CD4-positive, alpha-beta T cell treated with Interleukin-17A for 4 hours (primary cell): Measurements from ENCODE around the gene GON4L.
"Not testable (repeated sequence)": the region's sequence is repeated elsewhere in the genome, so short reads cannot be mapped to it uniquely, and the experiment has no call there.

Experiments used
- DNase-seq: peaks from one replicate; pipeline ENCODE4 v3.0.0-alpha.2; 2020; ENCODE audit warnings: mixed read lengths

GON4L gene

DNA sequence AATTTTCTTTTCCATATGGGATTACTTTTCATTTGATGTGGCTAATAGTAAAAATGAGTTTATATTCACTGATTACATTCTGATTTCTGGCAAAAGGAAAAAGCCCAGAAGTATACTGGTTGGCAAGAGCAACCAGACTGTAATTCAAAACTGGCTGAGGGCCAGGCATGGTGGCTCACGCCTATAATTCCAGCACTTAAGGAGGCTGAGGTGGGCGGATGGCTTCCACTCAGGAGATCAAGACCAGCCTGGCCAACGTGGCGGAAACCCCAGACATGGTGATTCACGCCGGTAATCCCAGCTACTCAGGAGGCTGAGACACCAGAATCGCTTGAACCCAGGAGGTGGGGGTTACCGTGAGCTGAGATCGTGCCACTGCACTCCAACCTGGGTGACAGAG is 16.8 kb upstream of the GON4L start:
- DNase-seq, result no peak

DNA sequence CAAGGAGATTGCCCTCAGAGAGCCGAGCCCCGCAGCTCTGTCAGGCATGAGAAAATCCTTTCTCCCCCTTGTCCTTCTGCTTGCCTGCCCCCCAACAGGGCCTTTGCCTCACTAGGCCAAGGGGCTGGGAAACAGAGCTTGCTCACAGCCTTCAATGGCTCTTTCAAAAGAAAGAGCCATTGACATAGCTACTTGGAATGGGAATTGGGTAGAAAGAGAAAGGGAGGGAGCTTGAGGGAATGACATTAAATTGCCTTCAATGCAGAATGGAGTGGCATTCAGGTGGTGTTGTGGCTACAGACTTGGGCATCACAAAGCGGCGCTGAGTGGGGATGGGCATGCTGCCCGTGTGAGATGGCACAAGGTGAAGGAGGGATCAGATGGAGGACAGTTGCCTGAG is 15.5 kb upstream of the GON4L start:
- DNase-seq, result no peak

DNA sequence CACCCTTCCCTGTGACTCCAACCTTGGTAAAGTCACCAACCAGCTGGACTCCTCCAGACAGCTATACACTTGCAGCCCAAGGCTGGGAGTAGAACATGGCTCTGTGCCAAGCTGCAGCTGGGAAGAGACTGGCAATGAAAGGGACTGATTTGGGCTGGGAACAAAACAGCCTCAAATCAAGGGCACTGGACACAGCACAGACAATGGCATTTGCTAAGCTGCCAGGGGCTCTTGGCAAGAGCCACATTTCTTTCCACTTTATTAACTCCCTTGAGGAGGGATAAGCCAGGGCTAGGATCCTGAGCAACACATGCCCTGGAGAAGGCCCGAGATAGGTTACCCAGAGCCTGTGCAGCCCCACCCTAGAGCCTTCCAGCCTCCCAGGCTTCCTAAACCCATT is 14.4 kb upstream of the GON4L start:
- DNase-seq, result no peak

DNA sequence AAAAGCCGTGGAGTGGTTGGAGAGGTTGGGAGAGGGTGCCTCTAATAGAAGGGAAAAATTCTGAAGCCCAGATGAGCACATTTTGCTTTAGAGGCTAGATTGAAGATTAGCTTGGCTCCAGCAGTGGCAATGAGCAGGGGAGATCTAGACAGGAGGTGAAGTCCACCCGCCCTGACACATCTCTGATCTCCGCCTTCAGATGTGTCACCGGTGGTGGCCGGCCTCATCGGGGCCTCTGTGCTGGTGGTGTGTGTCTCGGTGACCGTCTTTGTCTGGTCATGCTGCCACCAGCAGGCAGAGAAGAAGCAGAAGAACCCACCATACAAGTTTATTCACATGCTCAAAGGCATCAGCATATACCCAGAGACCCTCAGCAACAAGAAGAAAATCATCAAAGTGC is 10.8 kb upstream of the GON4L start:
- no peak for DNase-seq

DNA sequence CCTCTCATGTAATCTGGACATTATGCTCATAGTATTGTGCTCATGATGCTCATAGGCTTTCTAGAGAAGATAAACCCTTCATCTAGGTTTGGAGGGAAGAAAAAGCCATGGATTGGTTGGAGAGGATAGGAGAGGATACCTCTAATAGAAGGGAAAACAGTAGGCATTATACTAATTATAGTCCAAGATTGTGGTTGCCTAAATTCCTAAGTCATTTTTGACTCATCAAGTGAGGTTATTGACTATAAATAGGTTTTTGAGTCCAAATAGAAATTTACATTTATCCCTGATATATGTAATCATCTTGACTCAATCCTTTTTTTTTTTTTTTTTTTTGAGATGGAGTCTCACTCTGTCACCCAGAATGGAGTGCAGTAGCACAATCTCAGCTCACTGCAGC is 7.4 kb upstream of the GON4L start:
- DNase-seq, result no peak

DNA sequence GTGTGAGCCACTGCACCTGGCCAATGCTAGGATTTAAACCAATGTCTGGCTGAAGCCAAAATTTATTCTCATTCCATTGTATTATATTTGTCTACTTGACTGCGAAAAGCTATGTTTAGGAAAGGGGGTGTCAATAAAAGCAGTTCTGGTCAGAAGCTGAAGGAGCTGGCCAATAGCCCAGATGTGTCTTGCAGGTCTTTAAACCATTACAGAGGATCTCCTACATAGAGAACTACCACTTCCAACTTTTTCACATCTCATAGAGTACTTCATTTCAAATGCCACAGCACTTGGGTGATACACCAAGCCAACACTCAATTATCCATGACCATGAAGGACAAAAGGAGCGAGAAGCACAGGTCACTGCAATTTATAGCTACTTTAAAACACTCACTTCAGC is 4.9 kb upstream of the GON4L start:
- no peak for DNase-seq

DNA sequence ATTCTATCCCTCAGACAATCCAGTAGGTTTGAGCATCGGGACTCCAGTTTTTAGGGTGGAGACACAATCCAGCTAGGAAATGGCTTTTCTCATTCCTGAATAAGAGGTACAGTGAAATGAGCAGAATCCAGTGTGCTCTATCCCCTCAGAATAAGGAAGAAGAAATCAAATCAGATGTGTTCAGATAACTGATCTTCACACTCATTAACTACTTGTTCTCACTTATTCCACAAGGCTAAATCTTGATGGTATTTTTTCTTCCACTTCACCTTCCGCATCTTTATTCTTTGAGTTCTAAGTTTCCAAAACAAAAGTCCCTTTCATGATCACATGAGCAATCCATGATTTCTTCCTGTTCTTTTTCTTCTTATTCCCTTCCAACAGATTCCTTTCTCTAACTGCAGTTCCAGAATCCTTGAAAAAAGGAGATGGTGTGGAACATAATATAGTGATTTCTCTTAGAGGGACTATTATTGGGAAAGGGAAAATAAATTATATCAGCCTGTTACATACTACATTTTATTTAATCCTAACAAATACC is 4.0 kb upstream of the GON4L start:
- no peak for DNase-seq

DNA sequence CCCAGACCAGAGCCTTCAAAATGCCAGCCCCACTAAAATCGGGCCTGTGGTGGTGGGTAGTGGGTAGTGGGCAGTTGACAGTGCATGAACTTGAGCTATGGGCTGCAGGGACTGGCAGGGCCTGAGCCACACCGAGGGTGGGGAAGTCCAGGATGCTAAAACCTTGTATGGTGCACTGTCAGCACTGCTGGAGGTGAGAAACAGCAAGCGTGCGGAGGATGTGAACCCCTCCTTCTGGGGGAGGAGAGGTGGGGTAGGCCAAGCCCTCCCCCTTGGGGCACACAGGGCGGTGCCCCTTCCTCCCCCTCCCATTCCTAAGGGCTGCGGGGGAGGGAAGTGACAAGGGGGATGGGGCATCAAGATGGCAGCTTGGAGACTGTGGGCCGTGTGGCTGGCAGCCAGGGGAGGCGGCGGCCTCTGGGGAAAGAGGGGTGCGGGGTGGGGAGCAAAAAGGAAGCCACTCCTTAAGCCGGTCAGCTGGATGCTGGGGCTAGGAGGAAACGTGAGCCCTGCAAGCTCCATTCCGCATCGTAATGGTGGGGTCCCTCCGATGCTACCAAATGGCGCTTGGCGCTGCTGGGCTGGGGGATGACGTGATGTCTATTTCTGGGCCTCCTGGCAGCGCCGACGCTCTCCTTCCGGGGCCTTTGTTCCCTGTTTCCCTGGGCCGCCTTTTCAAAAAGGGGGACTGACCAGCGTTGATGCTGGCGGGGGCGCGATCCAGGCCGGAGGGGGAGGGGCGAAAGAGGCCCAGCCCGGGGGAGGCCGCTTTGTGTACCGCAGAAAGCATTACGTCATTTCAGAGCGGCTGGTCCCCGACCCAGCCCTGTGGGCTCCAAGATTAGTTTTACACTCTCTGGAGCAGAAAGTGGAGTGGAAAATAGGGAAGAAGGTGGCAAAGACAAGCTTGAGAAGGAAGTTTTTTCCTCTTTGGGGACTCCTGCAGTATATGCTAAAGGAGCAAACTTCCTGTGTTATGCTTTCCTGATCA is 3.2 kb upstream of the GON4L start:
- DNase-seq, result peak; percentile 51

DNA sequence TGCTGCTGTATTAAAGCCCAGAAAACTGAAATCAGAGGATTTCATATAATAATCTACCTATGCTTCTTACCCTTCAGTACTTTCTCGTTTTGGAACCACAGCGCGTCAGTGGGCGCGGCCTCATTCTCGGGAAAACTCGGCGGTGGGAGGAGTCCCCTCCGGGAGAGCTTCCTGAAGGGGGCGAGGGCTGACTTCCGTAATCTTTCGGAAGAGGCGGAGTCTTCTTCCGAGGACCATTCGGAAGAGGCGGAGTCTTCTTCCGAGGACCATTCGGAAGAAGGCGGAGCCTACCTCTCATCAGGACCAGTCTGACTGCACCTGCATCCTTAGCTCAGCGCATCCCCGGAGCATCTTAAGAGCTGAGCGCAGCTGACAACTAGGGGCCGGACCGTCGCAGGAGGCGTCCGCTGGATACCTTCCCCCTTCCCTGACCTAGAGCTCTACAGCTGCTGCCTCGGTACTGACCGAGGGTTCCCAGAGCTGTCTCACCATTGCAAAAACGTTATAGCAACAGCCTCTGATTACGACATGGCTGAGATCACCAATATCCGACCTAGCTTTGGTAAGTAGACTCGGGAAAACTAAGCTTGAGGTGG is 2.3 kb upstream of the GON4L start, which contains the start of gene SYT11:
TSS of gene SYT11 (plus strand) at position 334 of the 596 bp plus-strand sequence. CDS start at position 529, 195 bp downstream.
- peak; percentile 97 for DNase-seq

DNA sequence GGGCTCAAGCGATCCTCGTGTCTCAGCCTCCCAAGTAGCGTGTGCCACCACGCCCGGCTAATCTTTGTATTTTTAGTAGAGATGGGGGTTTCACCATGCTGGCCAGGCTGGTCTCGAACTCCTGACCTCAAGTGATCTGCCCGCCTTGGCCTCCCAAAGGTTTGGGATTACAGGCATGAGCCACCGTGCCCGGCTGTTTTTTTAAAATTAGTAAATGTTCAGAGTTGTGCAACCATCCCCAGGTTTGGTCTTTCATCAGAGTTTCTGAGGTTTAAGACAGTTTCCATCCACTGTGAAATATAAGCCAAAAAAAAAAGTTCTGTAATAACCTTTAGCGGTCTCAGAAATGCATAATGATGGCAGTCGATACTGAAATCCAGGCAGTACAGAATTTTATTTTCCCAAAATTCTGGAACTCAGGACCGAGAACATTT is 1.8 kb upstream of the GON4L start:
- no peak for DNase-seq

DNA sequence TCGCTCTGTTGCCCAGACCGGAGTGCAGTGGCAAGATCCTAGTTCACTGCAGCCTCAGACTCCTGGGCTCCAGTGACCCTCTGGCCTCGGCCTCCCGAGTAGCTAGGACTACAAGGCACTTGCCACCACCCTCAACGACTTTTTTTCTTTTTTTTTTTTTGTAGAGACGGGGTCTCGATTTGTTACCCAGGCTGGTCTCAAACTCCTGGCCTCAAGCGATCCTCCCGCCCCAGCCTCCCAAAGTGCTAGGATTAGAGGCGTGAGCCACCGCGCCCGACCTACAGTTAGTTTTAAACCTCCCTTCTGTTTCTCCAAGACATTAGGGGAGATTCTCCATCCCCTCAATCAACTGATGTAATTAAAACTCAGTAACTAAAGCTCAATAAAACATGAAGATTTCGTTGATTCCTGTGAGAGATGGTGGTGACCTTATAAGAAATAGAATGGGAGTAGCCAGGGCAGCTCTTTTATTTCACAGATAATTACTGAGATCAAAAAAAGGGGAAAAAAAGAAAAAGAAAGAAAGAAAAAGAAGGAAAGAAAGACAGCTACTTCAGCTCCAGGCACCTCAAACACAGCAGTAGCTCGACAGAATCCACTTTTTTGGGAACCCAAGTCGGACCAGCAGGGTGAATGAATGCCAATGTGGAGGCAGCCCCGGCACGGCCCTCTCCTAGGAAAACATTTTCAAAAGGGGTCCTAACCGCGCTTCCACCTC is 598 bp downstream of the GON4L start:
- no peak for DNase-seq

DNA sequence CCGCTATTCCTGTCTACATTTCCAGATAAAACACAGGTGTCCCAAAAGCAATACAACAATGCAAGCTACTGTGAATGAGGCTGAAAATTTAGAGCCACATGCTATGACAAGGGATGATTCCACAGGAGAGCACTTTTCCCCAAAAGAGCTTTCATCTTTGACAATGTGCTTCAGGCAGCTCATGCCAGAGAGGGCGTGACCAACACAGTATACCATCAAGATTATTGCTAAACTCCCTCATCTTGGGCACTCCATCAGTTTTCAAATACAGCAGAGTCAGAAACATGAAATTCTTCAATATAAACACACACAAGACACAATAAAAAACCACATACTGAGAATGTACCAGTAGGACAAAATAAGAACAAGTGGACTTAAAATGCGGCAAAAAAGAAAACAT is 6.7 kb downstream of the GON4L start:
- no peak for DNase-seq

DNA sequence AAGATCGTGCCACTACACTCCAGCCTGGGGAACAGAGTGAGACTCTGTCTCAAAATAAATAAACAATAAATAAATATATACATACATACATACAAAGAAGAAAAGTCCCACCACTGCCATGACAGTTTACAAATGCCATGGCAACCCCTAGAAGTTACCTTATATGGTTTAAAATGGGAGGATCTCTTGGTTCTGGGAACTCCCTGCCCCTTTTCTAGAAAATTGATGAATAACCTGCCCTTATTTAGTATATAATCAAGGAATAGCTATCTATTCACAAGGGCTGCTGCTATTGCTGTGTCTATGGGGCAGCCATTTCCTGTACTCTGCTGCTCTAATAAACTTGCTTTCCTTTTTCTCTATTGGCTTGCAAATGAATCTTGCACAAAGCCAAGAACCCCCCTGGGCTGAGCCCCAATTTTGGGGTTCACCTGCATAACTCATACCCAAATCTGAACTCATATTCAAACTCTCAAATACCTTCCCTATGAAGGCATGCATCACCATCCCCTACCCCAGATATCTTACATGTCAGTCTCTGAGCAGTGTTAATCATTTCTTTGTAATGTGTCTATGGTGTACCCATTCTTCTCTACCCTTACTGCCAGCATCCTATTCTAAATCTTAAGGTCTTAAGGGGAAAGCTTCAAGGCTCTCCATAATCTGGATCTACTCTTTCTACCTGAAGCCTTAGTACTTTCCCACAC is 9.0 kb downstream of the GON4L start:
- DNase-seq, result no peak

DNA sequence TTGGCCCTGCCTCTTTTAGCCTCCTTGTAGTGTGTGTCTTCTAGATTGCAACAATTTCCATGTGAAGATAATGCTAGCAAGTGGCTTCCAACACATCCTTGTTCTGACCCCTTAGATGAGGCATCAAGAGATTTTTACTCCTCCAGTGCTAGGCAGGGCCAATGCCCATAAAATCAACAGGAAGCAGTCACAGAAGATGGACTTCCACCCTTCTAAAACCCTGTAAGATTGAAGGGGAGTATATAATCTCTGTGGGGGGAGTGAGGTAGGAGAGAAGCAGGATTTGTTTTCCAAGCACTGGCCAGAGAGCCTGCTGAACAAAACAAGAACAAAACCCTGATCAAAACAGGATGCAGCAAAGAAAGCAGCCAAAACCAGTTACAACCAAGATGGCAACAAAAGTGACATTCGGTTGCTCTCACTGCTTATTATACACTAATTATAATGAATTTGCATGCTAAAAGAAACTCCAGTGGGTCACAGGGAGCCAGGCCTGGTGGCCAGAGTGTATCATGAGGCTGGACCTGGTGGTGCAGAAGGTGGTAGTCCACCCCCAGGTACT is 12.1 kb downstream of the GON4L start:
- no peak for DNase-seq

DNA sequence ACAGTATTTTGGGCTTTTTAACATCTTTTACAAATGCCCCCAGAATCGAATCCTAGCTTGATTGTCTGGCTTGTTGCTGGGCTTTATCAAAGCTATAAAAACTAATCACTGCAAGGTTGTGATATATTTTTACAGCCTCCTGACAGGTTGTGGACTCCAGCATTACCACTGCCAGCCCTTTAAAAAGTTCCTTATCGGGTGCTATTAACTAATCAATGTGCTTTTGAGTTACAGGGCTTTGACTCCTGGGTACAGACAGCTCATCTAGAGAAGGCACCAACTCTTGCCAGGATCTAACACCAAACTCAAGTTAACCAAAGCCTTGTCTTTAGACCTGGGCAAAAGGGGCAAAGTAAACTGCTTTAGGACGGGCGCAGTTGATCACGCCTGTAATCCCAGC is 16.6 kb downstream of the GON4L start:
- no peak for DNase-seq

DNA sequence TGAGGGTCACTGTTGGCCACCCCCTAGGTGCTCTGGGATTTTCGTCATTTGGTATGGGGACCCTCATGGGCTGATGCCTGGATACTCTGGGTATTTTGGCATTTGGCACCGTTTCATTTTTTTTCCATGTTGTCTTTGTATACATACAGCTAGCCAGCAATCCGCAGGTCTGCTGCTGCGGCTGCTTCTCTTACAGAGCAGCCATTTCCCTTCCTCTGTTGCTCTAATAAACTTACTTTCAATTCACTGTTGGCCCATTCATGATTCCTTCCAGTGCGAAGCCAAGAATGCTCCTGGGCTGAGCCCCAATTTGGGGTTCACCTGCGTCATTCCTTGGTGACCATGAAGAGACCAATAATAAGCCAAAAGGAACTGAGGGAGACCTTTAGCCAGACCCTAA is 21.5 kb downstream of the GON4L start:
- DNase-seq, result no peak

DNA sequence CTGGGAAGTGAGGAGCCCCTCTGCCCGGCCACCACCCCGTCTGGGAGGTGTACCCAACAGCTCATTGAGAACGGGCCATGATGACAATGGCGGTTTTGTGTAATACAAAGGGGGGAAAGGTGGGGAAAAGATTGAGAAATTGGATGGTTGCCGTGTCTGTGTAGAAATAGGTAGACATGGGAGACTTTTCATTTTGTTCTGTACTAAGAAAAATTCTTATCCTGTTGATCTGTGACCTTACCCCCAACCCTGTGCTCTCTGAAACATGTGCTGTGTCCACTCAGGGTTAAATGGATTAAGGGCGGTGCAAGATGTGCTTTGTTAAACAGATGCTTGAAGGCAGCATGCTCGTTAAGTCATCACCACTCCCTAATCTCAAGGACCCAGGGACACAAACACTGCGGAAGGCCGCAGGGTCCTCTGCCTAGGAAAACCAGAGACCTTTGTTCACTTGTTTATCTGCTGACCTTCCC is 22.1 kb downstream of the GON4L start:
- DNase-seq, result not testable (repeated sequence)

DNA sequence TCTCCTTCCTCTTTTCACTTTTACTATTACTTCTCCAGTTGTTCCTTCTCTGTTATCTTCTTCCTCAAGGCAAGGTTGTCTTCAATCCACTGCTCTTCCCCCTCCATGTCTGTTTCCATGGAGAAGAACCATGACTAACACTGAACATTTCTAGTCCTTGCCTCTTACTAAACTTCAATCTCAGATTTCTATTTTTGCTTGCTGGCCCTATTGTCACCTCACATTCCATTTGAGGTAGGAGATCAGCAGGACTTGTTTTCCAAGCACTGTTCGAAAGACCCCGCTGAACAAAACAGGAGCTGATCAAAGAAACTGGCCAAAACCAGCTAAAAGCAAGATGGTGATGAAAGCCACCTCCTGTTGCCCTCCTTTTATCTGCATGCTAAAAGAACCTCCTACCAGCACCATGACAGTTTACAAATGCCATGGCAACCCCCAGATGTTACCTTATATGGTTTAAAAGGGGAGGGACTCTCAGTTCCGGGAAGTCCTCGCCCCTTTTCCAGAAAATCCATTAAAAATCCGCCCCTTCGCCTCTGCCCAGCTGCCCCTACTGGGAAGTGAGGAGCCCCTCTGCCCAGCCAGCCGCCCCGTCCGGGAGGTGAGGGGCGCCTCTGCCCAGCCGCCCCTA is 22.6 kb downstream of the GON4L start:
- DNase-seq, result no peak

DNA sequence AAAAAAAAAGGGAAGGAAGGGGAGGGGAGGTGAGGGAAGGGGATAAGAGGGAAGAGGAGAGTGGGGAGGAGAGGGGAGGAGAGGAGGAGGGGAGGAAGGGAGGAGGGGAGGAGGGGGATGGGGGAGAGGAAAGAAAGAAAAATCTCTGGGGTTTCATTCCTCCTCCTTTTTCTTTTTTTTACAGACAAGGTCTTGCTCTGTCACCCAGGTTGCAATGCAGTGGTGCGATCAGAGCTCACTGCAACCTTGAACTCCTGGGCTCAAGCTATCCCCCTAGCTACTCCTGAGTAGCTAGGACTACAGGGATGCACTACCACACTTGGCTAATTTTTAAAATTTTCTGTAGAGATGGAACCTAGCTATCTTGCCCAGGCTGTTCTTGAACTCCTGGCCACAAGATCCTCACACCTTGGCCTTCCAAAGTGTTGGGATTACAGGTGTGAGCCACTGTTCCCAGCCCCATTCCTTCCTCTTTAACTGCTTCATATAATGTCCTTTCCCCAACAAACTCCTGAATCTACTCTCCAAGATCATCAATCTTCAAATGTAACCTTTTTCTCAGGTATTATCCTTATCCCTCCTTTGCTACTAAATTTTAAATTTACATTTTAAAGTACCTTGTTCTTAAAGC is 23.2 kb downstream of the GON4L start:
- DNase-seq, result no peak

DNA sequence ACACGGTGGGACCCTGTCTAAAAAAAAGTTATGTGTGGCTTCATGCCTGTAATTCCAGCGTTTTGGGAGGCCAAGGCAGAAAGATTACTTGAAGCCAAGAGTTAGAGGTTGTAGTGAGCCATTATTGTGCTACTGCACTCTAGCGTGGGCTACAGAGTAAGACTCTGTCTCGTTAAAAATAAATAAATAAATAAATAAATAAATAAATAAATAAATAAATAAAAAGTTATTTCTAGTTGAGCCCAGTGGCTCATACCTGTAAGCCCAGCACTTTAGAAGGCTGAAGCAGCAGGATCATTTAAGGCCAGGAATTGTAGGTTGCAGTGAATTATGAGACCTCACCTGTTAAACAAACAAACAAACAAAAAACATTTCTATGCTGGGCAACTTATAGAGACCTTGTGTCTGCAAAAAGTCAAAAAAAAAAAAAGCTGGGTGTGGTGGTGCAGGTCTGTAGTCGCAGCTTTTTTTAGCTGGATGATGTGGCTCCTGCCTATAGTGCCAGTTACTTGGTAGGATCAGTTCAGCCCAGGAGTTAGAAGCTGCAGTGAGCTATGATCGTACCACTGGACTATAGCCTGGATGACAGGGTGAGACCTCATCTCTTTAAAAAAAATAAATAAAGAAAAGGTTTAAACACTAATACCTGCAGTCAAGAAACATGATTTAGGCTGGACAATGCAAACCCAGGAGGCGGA is 25.6 kb downstream of the GON4L start:
- no peak for DNase-seq
